GM18499 (cell line): Measurements from ENCODE around the gene ATP6V1C2.

Source experiments
- ATAC-seq: cut with Tn5 transposase; IDR thresholded peaks from one replicate; pipeline ENCODE4 v1.9.1; 2021; ENCODE audit warnings: moderate number of reproducible peaks; ENCODE audit not compliant: insufficient read depth, unreplicated experiment

The ATP6V1C2 gene

GRCh38 chr2:10830641-10831399 lies 109.4 kb downstream of the ATP6V1C2 start:
- ATAC-seq: no peak

- ATAC-seq: no peak
These were observed 110.1 kb downstream of the ATP6V1C2 start for GRCh38 chr2:10831400-10831985.

DNA sequence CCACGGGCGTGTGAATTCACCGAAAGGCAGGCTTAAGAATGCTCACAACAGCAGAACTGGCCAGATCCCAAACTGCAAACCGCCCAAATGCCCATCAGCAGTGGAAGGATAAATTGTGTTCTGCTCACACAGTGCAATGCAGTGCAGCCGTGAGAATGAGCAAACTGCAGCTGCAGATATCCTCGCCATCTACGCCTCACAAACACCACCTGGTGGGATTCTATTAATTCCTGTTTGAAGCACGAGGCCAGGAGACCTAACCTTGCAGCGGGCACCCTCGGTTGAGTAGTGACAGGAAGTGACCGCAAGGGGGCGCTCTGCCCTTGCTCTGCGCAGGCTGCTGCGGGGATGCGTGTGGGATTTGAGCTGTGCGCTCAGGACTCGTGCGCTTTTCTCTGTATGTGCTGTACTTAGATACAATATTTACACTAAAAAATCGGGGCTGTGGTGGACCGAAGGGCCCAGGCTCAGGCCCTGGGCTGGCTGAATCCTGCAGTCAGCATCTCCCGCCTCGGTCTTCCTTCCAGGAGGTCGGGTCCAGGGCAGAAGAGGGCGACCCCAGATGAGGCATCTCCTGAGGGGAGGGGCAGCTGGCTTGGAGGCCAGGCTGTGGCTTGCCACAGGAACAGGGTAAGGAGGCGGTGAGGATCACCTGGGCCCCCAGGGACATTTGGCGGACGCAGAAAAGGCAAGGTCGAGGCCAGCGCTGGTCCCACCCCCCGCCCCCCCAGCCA lies 110.9 kb downstream of the ATP6V1C2 start:
- ATAC-seq: peak; percentile 69

- ATAC-seq: no peak
These were observed 111.6 kb downstream of the ATP6V1C2 start for GRCh38 chr2:10833021-10833420.

- no peak for ATAC-seq
These were observed 112.7 kb downstream of the ATP6V1C2 start for GRCh38 chr2:10834068-10834655.
